Measurements from ENCODE around the gene CCSER2.

DNA sequence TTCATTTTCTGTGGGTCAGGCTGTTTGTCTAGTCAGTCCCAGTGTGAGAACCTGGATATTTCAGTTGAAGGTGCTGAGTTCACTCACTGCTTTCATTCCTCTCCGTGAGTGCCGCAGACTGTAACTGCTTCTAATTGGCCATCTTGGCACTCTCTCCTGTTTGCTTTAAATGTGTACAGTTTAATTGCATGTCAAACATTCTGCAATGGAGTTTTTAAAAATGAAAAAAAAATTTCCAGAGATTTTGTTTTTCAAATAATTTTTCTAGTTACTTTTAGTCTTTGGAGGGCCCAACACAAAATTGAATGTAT is 87.8 kb downstream of the CCSER2 start:
- no peak for TF ChIP-seq POLR2A (IDR thresholded peaks at IDR 0.05; ENCODE audit: low read length)
- TF ChIP-seq, protein P1, sequence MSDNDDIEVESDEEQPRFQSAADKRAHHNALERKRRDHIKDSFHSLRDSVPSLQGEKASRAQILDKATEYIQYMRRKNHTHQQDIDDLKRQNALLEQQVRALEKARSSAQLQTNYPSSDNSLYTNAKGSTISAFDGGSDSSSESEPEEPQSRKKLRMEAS (IDR thresholded peaks at IDR 0.05), result no peak
- TF ChIP-seq HOXA7 (CRISPR knock-in tag; IDR thresholded peaks at IDR 0.05), result no peak
- TF ChIP-seq CTCF (IDR thresholded peaks at IDR 0.05), result no peak
- no peak for TF ChIP-seq BHLHE40 (IDR thresholded peaks at IDR 0.05; ENCODE audit: low read depth, low read length)
- TF ChIP-seq SMC3 (IDR thresholded peaks at IDR 0.05), result no peak
- no peak for TF ChIP-seq EHMT2 (IDR thresholded peaks at IDR 0.05; ENCODE audit: low read depth)
- no peak for TF ChIP-seq ESRRA (IDR thresholded peaks at IDR 0.05; ENCODE audit: borderline replicate concordance, low read length)
- no peak for TF ChIP-seq CBX2 (IDR thresholded peaks at IDR 0.05; ENCODE audit: borderline replicate concordance, low read depth)
- TF ChIP-seq EP300 (IDR thresholded peaks at IDR 0.05), result no peak
- no peak for TF ChIP-seq JUNB (IDR thresholded peaks at IDR 0.05)
- TF ChIP-seq POLR2AphosphoS2 (conservative IDR thresholded peaks at IDR 0.05; ENCODE audit: low read length), result no peak

All from A549 (cell line).